GM13976 (cell line): ENCODE measurements around the gene ADAMTS13.

ENCODE experiments used
- DNase-seq: peaks from one replicate; pipeline ENCODE4 v3.0.0; 2012; ENCODE audit warnings: low spot score
- CTCF ChIP-seq: IDR thresholded peaks from 2 replicates; pipeline ENCODE4 v1.5.1; 2012; ENCODE audit warnings: borderline replicate concordance, mild to moderate bottlenecking; ENCODE audit not compliant: insufficient read depth; ENCODE audit errors: extremely low read depth, missing control alignments, control extremely low read depth
- in situ Hi-C: fragments of 300-500 bp; cut with MboI; formaldehyde crosslinking; loops from one replicate; pipeline ENCODE4 v1.12.0; 2022; ENCODE audit warnings: low sequenced_read_pairs, mixed read lengths, inconsistent platforms; ENCODE audit not compliant: unreplicated experiment

The ADAMTS13 gene

GRCh38 chr9:133502112-133502511 is 79.9 kb downstream of the ADAMTS13 start:
- in situ Hi-C loops, result no loop called here

DNA sequence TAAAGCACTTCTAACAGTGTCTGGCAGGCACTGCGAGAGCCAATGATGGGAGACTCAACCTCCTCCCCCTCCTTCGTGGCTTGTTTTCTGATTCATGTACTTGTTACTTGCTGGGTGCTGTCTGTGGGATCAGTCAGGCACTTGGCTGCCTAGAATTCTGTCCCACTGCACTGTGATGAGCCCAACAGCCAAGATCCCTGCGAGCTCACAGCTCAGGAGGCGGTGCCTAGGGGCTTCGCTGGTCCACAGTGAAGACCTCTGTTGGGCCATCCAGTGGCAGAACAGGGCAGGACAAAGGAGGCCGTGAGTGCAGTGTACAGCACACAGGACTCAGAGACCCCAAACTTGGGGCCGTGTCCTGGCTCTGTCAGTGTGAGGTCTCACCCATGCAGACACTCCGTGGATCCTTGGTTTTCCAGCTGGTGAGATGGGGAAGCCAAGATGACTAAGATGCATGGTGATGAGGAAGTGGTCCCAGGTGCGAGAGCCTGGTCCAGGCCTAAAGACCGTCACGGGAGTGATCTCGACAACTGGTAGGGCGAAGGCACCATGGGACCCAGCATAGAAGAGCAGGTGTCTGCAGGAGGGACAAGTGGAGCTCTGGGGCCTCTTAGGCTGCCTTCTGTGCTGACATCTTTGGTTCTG is 83.1 kb downstream of the ADAMTS13 start:
- TF ChIP-seq CTCF, result no peak
- in situ Hi-C loops, result no loop called here
- no peak for DNase-seq

More at GRCh38 chr9:133502112-133502511, 79.9 kb downstream of the ADAMTS13 start:
- no peak for TF ChIP-seq CTCF
- no peak for DNase-seq

DNA sequence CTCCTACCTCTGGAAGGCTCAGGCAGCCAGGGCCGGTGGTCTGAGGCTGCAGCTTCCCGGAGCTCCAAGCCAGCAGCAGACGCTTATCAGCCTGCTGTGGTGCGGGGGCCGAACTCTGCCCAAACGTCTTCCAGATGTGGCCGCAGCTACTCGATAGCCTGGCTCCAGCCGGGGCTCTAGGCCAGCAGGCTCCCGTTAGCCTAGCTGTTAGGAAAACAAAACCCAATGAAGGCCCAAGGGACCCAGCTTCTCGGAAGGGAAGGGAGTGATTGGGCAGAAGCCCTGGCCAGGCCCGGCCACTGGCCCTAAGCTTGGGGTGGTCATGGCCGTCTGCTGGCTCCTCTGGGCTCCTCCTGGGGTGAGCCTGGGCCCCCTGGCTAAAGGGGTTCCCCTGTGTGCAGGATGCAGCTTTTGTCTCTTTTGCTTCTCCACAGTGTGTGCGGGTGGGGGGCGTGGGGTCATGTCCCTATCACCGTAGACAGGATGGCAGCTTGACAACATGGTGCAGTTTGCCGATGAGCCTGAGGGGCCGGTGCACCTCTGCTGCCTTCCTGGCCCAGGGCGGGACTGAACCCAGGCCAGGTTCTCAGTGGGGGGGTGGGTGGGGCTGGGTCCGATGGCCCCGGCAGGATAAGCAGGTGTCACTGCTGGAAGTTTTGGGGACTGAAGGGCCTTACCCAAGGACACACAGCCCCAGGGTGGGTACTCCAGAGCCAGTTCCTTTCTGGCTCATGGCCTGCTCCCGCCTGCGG is 83.9 kb downstream of the ADAMTS13 start:
- DNase-seq, result no peak
- in situ Hi-C loops, result no loop called here
- TF ChIP-seq CTCF, result no peak

GRCh38 chr9:133506653-133507038 is 84.5 kb downstream of the ADAMTS13 start:
- TF ChIP-seq CTCF, result no peak
- in situ Hi-C loops, result no loop called here
- no peak for DNase-seq

- TF ChIP-seq CTCF, result no peak
- in situ Hi-C loops, result no loop called here
- DNase-seq, result no peak
Observed at GRCh38 chr9:133507246-133507965, 85.2 kb downstream of the ADAMTS13 start.

DNA sequence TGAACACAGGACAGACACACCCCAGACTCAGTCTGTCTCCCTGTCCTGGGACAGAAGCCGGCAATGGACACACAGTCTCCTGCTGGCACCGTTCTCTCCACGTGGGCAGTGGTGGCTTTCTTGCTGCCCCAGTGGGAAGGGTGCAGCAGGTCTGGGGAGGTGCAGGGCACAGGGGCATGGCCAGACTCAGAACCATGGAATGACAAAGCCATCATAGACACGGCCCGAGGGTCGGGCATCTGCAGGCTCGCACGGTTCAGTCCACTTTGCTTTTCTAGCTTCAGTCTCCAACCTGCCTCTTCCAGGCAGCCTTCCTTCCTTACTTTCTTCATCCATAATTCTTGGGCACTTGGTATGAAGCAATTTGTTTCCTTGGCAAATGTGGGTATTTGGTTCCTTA is 85.9 kb downstream of the ADAMTS13 start:
- TF ChIP-seq CTCF, result no peak
- in situ Hi-C loops, result no loop called here
- no peak for DNase-seq
